Upper lobe of right lung (tissue), 1 donor: ENCODE data around the gene TAS2R1. TPM values are rescaled to one million over a fixed set of nuclear protein-coding genes. Genes with fewer than 3 reads are reported as not detected.
"Not testable (repeated sequence)": the region's sequence is repeated elsewhere in the genome, so short reads cannot be mapped to it uniquely, and the experiment has no call there.

Experiments
- ATAC-seq: fragments of 200-7000 bp; cut with Tn5 transposase; one replicate; pipeline ENCODE4 v1.9.1; 2020; ENCODE audit warnings: mild to moderate bottlenecking, moderate library complexity
- DNase-seq: peaks from one replicate; pipeline ENCODE4 v3.0.0-alpha.2; 2020
- H3K27ac ChIP-seq: fragments of 200-600 bp; one replicate; pipeline ENCODE4 v1.8.0; 2022
- H3K27me3 ChIP-seq: fragments of 200-600 bp; one replicate; pipeline ENCODE4 v1.8.0; 2022; ENCODE audit warnings: mild to moderate bottlenecking
- H3K36me3 ChIP-seq: fragments of 200-600 bp; one replicate; pipeline ENCODE4 v1.8.0; 2022
- H3K4me1 ChIP-seq: fragments of 200-600 bp; one replicate; pipeline ENCODE4 v1.8.0; 2022
- H3K4me3 ChIP-seq: fragments of 200-600 bp; one replicate; pipeline ENCODE4 v1.8.0; 2022; ENCODE audit warnings: mild to moderate bottlenecking
- H3K9me3 ChIP-seq: fragments of 200-600 bp; one replicate; pipeline ENCODE4 v1.8.0; 2022
- intact Hi-C: fragments of 100-400 bp; cut with DNase I; formaldehyde crosslinking; loops from one replicate; pipeline ENCODE4 v1.11.0; 2022
- total RNA-seq: library from RNA; stranded (reverse); fragmentation: NEBNext Ultra II Directional; extraction: Animal tissue kit (Norgen Biotek cat#: 25700); gene quantifications from one replicate; pipeline ENCODE4 v1.2.1, GENCODE V29; 2021
- TF ChIP-seq, protein P1 (sequence below): fragments of 200-600 bp; IDR thresholded peaks from one replicate; pipeline ENCODE4 v1.8.0; 2022; ENCODE audit warnings: antibody characterized with exemption
- donor health status: DM: no; HTN: yes; CAD: no; lungs with severe emphysema.

The TAS2R1 gene
- total RNA-seq, 1 donor from 2014 or later: not detected

DNA sequence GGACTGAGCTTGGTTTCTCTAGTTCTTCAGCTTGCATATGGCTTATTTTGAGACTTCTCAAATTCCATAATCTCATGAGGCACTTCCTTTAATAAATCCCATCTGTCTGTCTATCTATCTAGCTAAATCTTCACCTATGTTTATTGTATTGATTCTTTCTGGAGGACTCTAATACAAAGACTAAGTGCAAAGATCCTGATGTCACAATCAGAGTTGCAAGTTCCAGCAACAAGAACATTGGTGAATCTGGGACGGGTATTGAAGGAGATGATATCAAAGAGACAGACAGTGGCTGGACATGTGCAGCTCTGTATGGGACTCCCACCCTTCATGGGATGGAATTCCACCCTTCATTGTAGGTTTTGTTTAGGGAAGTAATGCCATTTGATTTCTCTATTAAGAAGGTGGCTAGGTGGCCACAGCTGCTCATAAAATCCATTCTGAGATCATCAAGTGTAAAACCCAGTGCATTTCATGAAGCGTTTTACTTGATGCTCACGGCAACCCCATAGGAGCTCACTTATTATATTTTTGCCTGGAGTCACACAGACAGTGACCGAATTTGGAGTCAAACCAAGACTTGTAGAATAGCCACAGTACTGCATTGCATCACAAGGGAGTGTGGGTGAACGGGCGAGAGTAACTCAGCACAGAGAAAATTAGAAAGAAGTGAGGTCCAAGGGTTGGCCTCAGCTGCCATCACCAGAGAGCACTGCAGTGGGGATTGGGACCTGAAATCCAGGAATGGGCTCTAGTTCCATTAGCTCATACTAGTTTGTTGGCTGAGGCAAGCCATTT is 24.9 kb downstream of the TAS2R1 start:
- intact Hi-C loops: no loop called here
- Histone ChIP-seq H3K4me3 (no peak overlapping the region), H3K4me1 (no peaks in the 10 kb centered on the region), H3K36me3 (no peaks in the 10 kb centered on the region), H3K27me3 (no peaks in the 10 kb centered on the region), H3K9me3 (no peaks in the 10 kb centered on the region), H3K27ac (no peak overlapping the region)
- TF ChIP-seq, protein P1, sequence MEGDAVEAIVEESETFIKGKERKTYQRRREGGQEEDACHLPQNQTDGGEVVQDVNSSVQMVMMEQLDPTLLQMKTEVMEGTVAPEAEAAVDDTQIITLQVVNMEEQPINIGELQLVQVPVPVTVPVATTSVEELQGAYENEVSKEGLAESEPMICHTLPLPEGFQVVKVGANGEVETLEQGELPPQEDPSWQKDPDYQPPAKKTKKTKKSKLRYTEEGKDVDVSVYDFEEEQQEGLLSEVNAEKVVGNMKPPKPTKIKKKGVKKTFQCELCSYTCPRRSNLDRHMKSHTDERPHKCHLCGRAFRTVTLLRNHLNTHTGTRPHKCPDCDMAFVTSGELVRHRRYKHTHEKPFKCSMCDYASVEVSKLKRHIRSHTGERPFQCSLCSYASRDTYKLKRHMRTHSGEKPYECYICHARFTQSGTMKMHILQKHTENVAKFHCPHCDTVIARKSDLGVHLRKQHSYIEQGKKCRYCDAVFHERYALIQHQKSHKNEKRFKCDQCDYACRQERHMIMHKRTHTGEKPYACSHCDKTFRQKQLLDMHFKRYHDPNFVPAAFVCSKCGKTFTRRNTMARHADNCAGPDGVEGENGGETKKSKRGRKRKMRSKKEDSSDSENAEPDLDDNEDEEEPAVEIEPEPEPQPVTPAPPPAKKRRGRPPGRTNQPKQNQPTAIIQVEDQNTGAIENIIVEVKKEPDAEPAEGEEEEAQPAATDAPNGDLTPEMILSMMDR: no peak
- ATAC-seq (no peak), DNase-seq (no peak)

DNA sequence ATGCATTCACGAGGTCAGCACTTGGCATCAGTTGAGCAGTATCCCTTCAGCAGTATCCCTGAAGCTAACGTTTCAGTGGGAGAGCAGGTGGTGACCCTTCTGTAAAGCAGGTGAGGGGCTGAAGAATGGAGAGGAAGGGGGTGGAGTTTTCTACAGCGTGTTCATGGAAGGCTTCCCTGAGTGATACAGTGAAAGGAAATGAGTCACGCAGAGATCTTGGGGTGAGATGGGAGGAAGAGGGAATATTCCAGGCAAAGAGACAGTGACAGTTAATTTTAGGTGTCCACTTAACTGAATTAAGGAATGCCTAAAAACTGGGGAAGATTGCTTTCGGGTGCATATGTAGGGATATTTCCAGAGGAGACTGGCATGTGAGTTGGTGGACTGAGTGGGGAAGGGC is 25.7 kb downstream of the TAS2R1 start:
- H3K27me3 ChIP-seq: no peaks in the 10 kb centered on the region
- DNase-seq: no peak
- no peaks in the 10 kb centered on the region for H3K9me3 ChIP-seq
- H3K4me3 ChIP-seq: no peak overlapping the region
- no peaks in the 10 kb centered on the region for H3K36me3 ChIP-seq
- ATAC-seq: no peak
- H3K4me1 ChIP-seq: no peaks in the 10 kb centered on the region
- intact Hi-C loops: no loop called here
- H3K27ac ChIP-seq: no peak overlapping the region
- TF ChIP-seq, protein P1: no peak

DNA sequence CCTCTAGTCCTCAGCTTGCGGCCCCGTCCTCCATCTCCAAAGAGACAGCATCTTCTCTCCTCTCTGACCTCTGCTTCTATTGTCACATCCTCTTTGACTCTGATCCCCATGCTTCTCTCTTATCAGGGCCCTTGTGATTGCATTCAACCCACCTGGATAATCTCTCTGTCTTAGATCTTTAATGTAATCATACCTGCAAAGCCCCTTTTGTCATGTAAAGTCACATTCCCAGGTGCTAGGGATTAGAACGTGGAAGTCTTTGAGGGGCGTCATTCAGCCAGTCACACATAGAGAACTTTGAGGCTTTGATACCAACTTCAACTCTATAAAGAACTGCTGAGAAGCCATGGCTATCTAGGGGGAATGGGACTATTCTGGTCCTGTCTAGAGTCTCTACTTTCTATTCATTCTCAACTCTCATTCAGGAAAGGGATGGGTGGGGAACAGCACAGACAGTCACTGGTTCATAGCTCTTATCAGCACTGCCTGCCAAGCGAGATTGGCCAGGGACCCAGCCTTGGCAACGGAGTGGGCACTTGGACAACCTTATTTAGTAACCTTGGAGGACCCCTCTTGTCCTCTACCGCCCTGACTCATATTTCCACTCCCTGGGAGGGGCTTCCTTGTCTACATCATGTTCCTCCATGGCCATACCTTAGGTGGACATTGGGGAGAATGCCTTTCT is 29.0 kb downstream of the TAS2R1 start:
- Histone ChIP-seq H3K27ac (no peak overlapping the region), H3K9me3 (no peaks in the 10 kb centered on the region), H3K36me3 (no peaks in the 10 kb centered on the region), H3K4me1 (no peaks in the 10 kb centered on the region), H3K27me3 (no peaks in the 10 kb centered on the region), H3K4me3 (no peak overlapping the region)
- ATAC-seq (no peak), DNase-seq (no peak)
- TF ChIP-seq, protein P1: no peak
- intact Hi-C loops: loop anchor here (2.0 kb wide), 1 partner anchor 14 kb away; no protein-coding TSS in a partner anchor

DNA sequence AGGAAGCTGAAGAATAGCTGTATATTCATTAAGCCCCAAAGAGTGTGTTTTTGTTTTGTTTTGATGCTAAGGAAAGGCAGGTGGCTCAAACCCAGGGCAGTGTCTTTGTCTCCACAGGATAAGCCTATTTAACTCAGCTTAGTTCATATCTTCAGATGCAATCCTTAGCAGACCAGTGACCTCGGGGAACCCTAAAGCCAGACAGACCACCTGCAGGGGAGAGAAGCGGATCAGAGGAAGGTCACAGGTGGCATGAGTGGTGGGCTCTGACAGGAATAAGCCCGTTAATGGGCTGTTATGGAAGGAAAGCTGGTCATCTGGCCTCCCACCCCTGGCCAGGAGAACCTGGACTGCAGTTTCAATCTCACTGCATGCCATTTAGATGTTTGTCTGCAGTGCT is 30.8 kb downstream of the TAS2R1 start:
- Histone ChIP-seq H3K27me3 (no peaks in the 10 kb centered on the region), H3K4me1 (no peaks in the 10 kb centered on the region), H3K36me3 (no peaks in the 10 kb centered on the region), H3K27ac (no peak overlapping the region), H3K4me3 (no peak overlapping the region), H3K9me3 (no peaks in the 10 kb centered on the region)
- no peak for DNase-seq
- intact Hi-C loops: no loop called here
- TF ChIP-seq, protein P1: no peak
- no peak for ATAC-seq

DNA sequence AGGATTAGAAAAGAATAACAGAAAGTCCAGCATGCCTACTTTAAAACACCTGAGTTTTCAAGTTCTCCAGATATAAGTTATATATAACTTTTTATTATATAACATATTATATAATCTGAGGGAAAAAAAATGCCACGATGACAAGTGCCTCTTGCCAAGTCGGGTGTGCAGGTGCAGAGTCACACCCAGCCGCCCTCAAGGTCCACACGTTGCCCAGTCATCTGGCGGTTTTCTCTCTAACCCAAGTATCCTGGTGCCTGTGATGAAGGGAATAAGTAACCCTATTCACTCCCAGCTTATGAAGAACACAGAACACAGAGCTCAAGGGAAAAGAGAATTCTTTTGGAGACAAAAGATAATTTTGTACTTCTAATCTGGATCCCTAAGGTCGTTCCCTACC is 31.8 kb downstream of the TAS2R1 start:
- H3K4me1 ChIP-seq, H3K36me3 ChIP-seq, H3K4me3 ChIP-seq, H3K27ac ChIP-seq, H3K27me3 ChIP-seq, DNase-seq, H3K9me3 ChIP-seq, ATAC-seq, intact Hi-C loops: not testable (repeated sequence)

DNA sequence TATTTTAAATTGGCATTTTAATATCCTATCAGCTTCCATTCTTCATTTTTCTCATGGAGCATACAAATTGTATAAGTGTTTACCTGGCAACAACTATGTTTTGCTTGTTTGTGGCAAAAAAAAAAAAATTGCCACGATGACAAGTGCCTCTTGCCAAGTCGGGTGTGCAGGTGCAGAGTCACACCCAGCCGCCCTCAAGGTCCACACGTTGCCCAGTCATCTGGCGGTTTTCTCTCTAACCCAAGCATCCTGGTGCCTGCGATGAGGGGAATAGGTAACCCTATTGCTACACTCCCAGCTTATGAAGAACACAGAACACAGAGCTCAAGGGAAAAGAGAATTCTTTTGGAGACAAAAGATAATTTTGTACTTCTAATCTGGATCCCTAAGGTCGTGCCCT is 32.8 kb downstream of the TAS2R1 start:
- H3K4me3 ChIP-seq, H3K9me3 ChIP-seq, H3K4me1 ChIP-seq, intact Hi-C loops, H3K27me3 ChIP-seq, H3K27ac ChIP-seq, H3K36me3 ChIP-seq, ATAC-seq, DNase-seq: not testable (repeated sequence)
